ENCODE measurements around the gene IL3.

GRCh38 chr5:132095077-132095410 lies 34.6 kb downstream of the IL3 start:
- TF ChIP-seq EZH2 (IDR thresholded peaks at IDR 0.05; ENCODE audit: borderline replicate concordance, low read depth, low read length, poor library complexity, severe bottlenecking) (no peak), CTCF (conservative IDR thresholded peaks at IDR 0.05; ENCODE audit: low read depth, low read length) (no peak)

Data from A673 (cell line).